EH (cell line): ENCODE measurements around the gene CLDN7.

ENCODE experiments used
- DNase-seq: peaks from one replicate; pipeline ENCODE4 v3.0.0-alpha.2; 2015; ENCODE audit warnings: low read depth

Gene CLDN7

DNA sequence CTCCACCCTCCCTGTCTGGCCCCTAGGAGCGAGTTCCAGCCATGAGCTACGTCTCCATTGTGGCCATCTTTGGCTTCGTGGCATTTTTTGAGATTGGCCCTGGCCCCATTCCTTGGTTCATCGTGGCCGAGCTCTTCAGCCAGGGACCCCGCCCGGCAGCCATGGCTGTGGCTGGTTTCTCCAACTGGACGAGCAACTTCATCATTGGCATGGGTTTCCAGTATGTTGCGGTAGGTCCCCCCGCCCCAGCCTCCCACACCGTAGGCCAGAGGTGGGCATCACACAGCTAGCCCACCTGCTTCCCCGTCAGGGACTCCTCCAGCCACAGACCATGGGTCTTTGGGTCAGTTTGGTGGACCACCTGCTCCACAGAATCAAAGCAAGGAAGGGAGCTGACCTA, 23.4 kb upstream of the CLDN7 start:
- no peak for DNase-seq

GRCh38 chr17:7284911-7285310, 22.6 kb upstream of the CLDN7 start:
- no peak for DNase-seq

DNA sequence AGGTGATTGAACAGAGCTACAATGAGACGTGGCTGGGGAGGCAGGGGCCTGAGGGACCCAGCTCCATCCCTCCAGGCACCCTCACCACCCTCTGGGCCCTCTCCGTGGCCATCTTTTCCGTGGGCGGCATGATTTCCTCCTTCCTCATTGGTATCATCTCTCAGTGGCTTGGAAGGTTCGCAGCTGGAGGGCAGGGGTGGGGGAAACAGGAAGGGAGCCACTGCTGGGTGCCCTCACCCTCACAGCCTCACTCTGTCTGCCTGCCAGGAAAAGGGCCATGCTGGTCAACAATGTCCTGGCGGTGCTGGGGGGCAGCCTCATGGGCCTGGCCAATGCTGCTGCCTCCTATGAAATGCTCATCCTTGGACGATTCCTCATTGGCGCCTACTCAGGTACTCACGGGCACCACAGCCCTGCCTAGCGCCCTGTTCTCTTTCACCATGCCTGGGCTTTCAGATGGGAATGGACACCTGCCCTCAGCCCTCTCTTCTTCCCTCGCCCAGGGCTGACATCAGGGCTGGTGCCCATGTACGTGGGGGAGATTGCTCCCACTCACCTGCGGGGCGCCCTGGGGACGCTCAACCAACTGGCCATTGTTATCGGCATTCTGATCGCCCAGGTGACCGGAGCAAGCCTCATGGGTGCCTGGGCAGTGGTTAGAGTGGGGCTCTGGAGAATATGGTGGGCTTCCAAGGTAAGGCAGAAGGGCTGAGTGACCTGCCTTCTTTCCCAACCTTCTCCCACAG, 21.4 kb upstream of the CLDN7 start:
- DNase-seq: no peak

DNA sequence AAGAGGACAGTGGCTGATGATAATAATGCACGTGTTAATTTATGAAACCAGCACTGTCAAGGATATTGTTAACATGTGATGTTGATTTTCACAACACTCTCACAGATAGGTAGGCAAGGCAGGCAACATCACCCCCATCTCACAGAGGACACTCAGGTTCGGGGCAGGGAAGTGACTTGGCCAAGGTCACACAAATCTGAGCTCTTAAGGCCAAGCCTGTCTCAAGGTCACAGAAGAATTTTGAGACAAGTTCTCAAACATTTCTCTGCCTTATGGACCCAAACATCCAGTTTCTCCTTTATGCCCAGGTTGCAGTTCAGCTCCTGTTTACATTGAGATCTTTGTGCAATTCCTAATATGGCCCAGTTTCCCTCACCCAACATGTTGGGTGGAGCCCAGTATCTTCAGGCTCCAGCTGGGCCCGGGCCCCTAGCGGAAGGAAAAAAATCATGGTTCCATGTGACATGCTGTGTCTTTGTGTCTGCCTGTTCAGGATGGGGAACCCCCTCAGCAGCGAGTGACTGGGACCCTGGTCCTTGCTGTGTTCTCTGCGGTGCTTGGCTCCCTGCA, 20.6 kb upstream of the CLDN7 start:
- DNase-seq: no peak

- no peak for DNase-seq
Measured at GRCh38 chr17:7281953-7282751, 19.9 kb upstream of the CLDN7 start.

- DNase-seq: peak; percentile 96
Measured at GRCh38 chr17:7281074-7281952, 19.0 kb upstream of the CLDN7 start, which contains the start of gene SLC2A4. SLC2A4 (plus strand) TSS chr17:7281718; CDS start chr17:7281935, 217 bp downstream.

DNA sequence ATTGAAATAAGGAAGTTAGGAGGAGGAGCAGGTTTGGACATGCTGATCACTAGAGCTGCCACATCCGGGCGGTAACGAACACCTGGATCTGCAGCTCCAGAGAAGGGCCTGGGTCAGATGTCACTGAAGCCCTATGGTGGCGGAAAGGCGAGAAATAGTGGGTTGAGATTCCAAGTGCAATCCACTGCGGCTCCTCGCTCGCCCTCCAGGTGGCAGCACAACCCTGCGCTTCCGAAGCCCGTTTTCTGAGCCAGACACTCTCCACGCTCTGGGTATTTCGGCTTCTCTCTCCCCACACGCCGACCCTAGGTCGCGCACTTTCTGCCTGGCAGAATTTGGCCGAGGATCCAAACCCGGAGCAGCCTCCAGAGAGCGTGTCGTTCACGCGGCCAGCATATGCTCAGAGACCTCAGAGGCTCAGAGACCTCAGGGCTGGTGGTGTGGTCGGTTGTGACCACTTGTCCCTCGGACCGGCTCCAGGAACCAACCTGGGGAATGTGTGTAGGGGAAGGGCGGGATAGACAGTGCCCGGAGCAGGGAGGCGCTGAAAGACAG, 18.3 kb upstream of the CLDN7 start:
- DNase-seq: peak; percentile 78

- DNase-seq: no peak
Measured at GRCh38 chr17:7279448-7279847, 17.2 kb upstream of the CLDN7 start.

- peak; percentile 39 for DNase-seq
Measured at GRCh38 chr17:7266784-7267183, 4.5 kb upstream of the CLDN7 start.

- DNase-seq: no peak
Measured at GRCh38 chr17:7263801-7264078, 1.5 kb upstream of the CLDN7 start.

DNA sequence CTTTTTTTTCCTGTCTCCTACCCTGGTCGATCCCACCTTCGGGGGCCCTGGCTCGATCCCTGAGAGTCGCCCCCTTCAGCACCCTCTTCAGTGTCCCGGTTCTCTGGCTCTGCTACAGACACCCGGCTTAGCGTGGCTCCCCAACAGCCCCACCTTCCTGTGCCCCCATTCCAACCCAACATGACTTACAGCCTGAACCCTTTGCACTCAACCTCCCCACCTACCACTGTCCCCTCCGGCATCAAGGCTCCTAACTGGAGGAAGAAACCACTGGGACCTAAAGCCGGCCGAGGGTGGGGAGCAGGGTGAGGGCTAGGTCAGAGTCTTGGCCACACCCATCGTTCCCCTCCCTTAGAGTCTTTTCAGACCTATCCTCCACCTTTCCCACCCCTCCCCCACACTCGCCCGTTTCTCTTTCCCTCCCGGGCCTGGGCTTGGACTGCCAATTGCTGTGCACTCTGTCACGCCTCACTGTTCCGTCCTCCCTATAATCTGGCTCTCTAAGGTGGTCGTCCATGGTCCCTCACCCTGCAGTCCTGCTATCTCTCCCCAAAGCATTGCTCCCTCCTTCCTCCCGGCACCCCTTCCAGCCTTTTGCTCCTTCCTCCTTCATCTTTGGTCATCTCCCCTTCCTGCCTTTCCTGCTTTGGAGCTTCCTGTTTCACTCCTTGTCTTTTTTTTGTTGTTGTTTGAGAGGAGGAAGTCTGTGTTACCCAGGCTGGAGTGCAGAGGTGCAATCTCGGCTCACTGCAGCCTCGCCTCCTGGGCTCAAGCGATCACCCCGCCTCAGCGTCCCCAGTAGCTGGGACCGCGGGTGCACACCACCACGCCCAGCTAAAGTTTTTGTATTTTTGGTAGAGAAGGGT, 890 bp upstream of the CLDN7 start:
- no peak for DNase-seq

GRCh38 chr17:7261379-7262191, 693 bp downstream of the CLDN7 start:
- no peak for DNase-seq

DNA sequence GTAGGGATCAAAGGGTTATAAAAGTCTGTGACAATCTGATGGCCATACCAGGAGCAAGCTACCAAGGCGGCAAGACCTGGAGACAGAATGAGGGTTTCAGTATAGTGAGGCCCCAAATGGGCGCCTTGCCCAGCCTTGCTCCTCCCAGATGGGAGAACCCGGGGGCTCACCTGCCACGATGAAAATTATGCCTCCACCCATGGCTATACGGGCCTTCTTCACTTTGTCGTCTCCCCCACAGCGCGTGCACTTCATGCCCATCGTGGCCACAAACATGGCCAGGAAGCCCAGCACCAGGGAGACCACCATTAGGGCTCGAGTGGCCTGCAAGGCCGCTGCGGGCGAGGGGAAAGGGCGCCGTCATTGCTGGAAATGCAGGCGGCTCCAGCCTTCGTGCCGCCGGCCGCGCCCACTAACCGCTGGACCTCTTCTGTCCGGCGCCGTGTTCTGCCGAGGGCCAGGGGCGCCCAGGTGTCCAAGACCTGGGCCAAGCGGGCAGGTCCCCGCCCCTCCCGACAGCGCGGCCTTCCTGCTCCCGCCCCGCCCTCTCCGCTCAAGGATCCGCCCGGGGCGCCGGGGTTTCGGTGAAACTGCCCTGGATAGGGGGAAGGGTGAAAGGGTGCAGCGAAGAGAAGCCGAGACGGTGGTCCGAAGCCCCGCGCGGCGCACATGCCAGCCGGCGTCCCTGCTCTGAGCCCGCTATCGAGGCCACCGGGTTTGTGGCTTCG, 1.5 kb downstream of the CLDN7 start:
- no peak for DNase-seq

- no peak for DNase-seq
Measured at GRCh38 chr17:7260151-7260550, 2.1 kb downstream of the CLDN7 start.

DNA sequence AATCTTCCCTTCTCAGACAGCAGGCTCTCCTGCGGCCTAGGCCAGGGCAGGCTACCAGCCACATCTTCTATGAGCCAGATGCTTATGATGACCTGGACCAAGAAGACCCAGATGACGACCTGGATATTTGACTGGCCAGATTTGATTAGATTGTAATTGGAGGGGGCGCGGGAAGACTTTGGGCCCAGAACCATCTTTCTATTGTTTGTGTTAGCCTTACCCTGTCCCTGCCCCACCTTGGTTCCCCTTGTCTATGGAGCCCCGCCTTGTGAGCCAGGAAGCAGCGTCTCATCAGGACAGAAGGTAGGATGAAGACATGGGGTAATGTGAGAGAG, 2.8 kb downstream of the CLDN7 start:
- no peak for DNase-seq

DNA sequence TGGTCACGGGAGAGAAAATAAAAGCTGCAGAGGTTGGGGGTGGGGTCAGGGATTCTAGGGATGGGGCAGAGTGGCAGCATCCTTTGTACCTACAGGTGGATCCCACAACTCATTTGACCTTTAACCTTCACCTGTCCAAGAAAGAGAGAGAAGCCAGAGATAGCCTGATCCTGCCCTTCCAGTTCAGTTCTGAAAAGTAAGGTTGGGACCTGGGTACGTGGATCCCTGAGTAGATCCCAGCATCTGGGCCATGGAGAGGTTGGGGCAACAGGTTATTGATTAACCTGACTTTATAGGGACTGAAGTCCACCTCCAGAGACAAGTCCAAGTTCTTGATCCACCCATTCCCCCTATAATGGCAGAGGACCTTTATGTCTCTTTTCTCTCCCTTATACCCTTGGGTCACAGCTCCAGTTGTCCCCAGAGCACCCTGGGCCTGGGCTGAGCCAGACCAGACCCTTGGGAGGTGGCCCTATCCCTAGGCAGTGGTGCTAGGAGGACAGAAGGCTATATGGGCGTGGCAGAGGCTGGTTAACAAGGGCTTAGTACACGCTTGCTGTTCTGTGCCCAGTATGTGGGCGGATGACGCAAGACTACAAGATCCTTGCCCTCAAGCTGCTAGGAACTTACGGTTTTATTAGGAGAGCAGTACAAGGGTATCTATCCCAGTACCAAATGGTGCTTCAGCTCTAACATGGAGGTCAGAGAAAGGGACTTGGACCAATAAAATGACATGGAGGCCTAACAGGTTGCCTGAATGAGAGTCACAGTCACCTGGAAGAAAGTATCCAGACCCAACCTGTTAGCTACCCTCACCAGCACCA, 3.3 kb downstream of the CLDN7 start:
- peak; percentile 49 for DNase-seq

DNA sequence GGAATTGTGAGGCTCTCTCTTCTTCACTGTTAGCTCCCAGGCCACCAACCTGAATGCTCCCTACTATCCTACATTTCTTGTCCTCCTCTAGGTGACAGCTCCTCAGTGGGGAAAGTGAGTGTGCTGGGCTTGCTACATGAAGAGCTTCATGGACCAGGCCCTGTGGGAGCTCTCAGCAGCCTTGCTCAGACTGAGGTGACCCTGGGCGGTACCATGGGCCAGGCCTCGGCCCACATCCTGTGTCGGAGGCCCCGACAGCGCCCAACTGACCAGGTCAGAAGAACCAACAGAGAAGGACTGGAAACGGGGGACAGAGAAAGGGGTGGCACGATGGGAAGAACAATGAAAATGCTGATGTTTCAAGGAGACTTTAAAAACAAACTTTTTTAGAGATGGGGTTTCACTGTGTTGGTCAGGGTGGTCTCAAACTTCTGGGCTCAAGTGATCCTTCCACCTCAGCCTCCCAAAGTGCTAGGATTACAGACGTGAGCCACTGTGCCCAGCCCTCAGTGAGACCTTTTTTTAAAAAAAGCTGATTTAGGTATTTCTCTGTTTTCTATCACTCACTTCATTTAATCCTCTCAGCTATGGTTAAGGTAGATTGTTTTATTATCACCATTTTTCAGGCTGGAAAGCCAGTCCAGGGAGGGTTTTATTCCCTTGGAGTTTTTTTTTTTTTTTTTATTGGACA, 5.4 kb downstream of the CLDN7 start:
- DNase-seq: no peak

GRCh38 chr17:7254511-7254910, 7.8 kb downstream of the CLDN7 start:
- no peak for DNase-seq
